IPS-20b (cell line): ENCODE results near the gene ERC1.

Source experiments
- H3K27ac ChIP-seq: one replicate; pipeline ENCODE4 v1.5.1; 2013; ENCODE audit warnings: low read length
- H3K27me3 ChIP-seq: 2 replicates; pipeline ENCODE4 v1.6.1; 2013; ENCODE audit warnings: mild to moderate bottlenecking, low read length, inconsistent platforms; ENCODE audit not compliant: insufficient read depth
- H3K36me3 ChIP-seq: 2 replicates; pipeline ENCODE4 v1.6.1; 2013; ENCODE audit warnings: low read depth, mild to moderate bottlenecking, inconsistent platforms, low read length, moderate library complexity; ENCODE audit not compliant: insufficient read depth
- H3K4me1 ChIP-seq: 2 replicates; pipeline ENCODE4 v1.6.1; 2013; ENCODE audit warnings: mild to moderate bottlenecking, control low read depth, inconsistent platforms, low read length, moderate library complexity; ENCODE audit not compliant: insufficient read depth
- H3K4me3 ChIP-seq: 2 replicates; pipeline ENCODE4 v1.5.1; 2013; ENCODE audit warnings: mild to moderate bottlenecking, low read length, inconsistent platforms
- H3K9ac ChIP-seq: 2 replicates; pipeline ENCODE4 v1.6.1; 2013; ENCODE audit warnings: low read depth, mild to moderate bottlenecking, inconsistent platforms, low read length, moderate library complexity
- H3K9me3 ChIP-seq: 2 replicates; pipeline ENCODE4 v1.6.1; 2013; ENCODE audit warnings: mild to moderate bottlenecking, low read depth, low read length, inconsistent platforms; ENCODE audit not compliant: insufficient read depth

ERC1 gene

GRCh38 chr12:1256991-1257390, 266.0 kb downstream of the ERC1 start:
- no peaks in the 10 kb centered on the region; the same call in 1 of the 2 replicates for H3K36me3 ChIP-seq
- H3K27me3 ChIP-seq = no peaks in the 10 kb centered on the region
- H3K4me1 ChIP-seq = no peaks in the 10 kb centered on the region
- no peak overlapping the region for H3K4me3 ChIP-seq
- H3K9ac ChIP-seq = no peak overlapping the region
- no peaks in the 10 kb centered on the region for H3K9me3 ChIP-seq
- no peak overlapping the region for H3K27ac ChIP-seq

GRCh38 chr12:1262011-1262410, 271.0 kb downstream of the ERC1 start:
- H3K4me3 ChIP-seq = no peak overlapping the region
- no peak overlapping the region for H3K9ac ChIP-seq
- H3K27me3 ChIP-seq = no peaks in the 10 kb centered on the region
- H3K36me3 ChIP-seq = peaks cover 7% of the 10 kb centered on the region; the same call in 1 of the 2 replicates
- H3K27ac ChIP-seq = no peak overlapping the region
- H3K4me1 ChIP-seq = no peaks in the 10 kb centered on the region
- no peaks in the 10 kb centered on the region for H3K9me3 ChIP-seq

GRCh38 chr12:1267243-1267642, 276.2 kb downstream of the ERC1 start:
- no peaks in the 10 kb centered on the region for H3K4me1 ChIP-seq
- H3K27ac ChIP-seq = no peak overlapping the region
- H3K27me3 ChIP-seq = no peaks in the 10 kb centered on the region
- H3K9ac ChIP-seq = no peak overlapping the region
- H3K4me3 ChIP-seq = no peak overlapping the region
- H3K9me3 ChIP-seq = no peaks in the 10 kb centered on the region
- H3K36me3 ChIP-seq = peaks cover 7% of the 10 kb centered on the region; the same call in 1 of the 2 replicates

GRCh38 chr12:1272142-1272541, 281.1 kb downstream of the ERC1 start:
- Histone ChIP-seq H3K4me3 (no peak overlapping the region), H3K27me3 (no peaks in the 10 kb centered on the region), H3K9ac (no peak overlapping the region), H3K4me1 (no peaks in the 10 kb centered on the region), H3K36me3 (no peaks in the 10 kb centered on the region), H3K27ac (no peak overlapping the region), H3K9me3 (no peaks in the 10 kb centered on the region)

GRCh38 chr12:1273051-1273450, 282.0 kb downstream of the ERC1 start:
- Histone ChIP-seq H3K27me3 (no peaks in the 10 kb centered on the region), H3K27ac (no peak overlapping the region), H3K4me1 (no peaks in the 10 kb centered on the region), H3K36me3 (no peaks in the 10 kb centered on the region), H3K9me3 (no peaks in the 10 kb centered on the region), H3K9ac (no peak overlapping the region), H3K4me3 (no peak overlapping the region)

- Histone ChIP-seq H3K27ac (no peak overlapping the region), H3K36me3 (no peaks in the 10 kb centered on the region), H3K4me3 (no peak overlapping the region), H3K9ac (no peak overlapping the region), H3K4me1 (peaks cover 3% of the 10 kb centered on the region), H3K9me3 (no peaks in the 10 kb centered on the region), H3K27me3 (no peaks in the 10 kb centered on the region)
Measured at GRCh38 chr12:1277905-1278304, 286.9 kb downstream of the ERC1 start.

- Histone ChIP-seq H3K4me1 (peaks cover 8% of the 10 kb centered on the region), H3K27ac (no peak overlapping the region), H3K9me3 (no peaks in the 10 kb centered on the region), H3K4me3 (no peak overlapping the region), H3K36me3 (no peaks in the 10 kb centered on the region), H3K9ac (no peak overlapping the region), H3K27me3 (no peaks in the 10 kb centered on the region)
Measured at GRCh38 chr12:1279050-1279449, 288.0 kb downstream of the ERC1 start.

GRCh38 chr12:1280059-1280458, 289.0 kb downstream of the ERC1 start:
- no peak overlapping the region for H3K4me3 ChIP-seq
- no peaks in the 10 kb centered on the region for H3K27me3 ChIP-seq
- H3K9me3 ChIP-seq = no peaks in the 10 kb centered on the region
- no peak overlapping the region for H3K27ac ChIP-seq
- H3K4me1 ChIP-seq = peaks cover 8% of the 10 kb centered on the region
- no peaks in the 10 kb centered on the region for H3K36me3 ChIP-seq
- no peak overlapping the region for H3K9ac ChIP-seq

- Histone ChIP-seq H3K9me3 (no peaks in the 10 kb centered on the region), H3K4me1 (peaks cover 8% of the 10 kb centered on the region), H3K36me3 (no peaks in the 10 kb centered on the region), H3K4me3 (no peak overlapping the region), H3K27ac (no peak overlapping the region), H3K27me3 (no peaks in the 10 kb centered on the region), H3K9ac (no peak overlapping the region)
Measured at GRCh38 chr12:1281683-1282366, 290.8 kb downstream of the ERC1 start.

GRCh38 chr12:1282670-1283315, 291.8 kb downstream of the ERC1 start:
- no peak overlapping the region for H3K27ac ChIP-seq
- peaks cover 8% of the 10 kb centered on the region for H3K4me1 ChIP-seq
- no peak overlapping the region for H3K4me3 ChIP-seq
- no peak overlapping the region for H3K9ac ChIP-seq
- no peaks in the 10 kb centered on the region for H3K9me3 ChIP-seq
- no peaks in the 10 kb centered on the region for H3K36me3 ChIP-seq
- no peaks in the 10 kb centered on the region for H3K27me3 ChIP-seq

GRCh38 chr12:1283316-1283715, 292.3 kb downstream of the ERC1 start:
- Histone ChIP-seq H3K27ac (no peak overlapping the region), H3K9ac (no peak overlapping the region), H3K27me3 (no peaks in the 10 kb centered on the region), H3K36me3 (no peaks in the 10 kb centered on the region), H3K4me1 (peaks cover 8% of the 10 kb centered on the region), H3K9me3 (no peaks in the 10 kb centered on the region), H3K4me3 (no peak overlapping the region)

GRCh38 chr12:1284611-1285010, 293.6 kb downstream of the ERC1 start:
- no peak overlapping the region for H3K9ac ChIP-seq
- no peaks in the 10 kb centered on the region for H3K9me3 ChIP-seq
- H3K4me1 ChIP-seq = peaks cover 8% of the 10 kb centered on the region
- no peaks in the 10 kb centered on the region for H3K27me3 ChIP-seq
- H3K36me3 ChIP-seq = peaks cover 1% of the 10 kb centered on the region; the same call in 1 of the 2 replicates
- no peak overlapping the region for H3K4me3 ChIP-seq
- no peak overlapping the region for H3K27ac ChIP-seq
